SU-DHL-6 (cell line): ENCODE data around the gene RPL28.

Source experiments
- CTCF ChIP-seq: fragments of 200-600 bp; sonication (generic); IDR thresholded peaks from one replicate; pipeline ENCODE4 v1.5.1; 2017; ENCODE audit warnings: antibody characterized with exemption, mild to moderate bottlenecking, low read length, moderate library complexity; ENCODE audit not compliant: insufficient read depth, poor library complexity, severe bottlenecking
- EZH2phosphoT487 ChIP-seq: fragments of 200-600 bp; sonication (generic), shearing (Covaris generic); conservative IDR thresholded peaks from 2 replicates; pipeline ENCODE4 v1.6.1; 2018; ENCODE audit warnings: mild to moderate bottlenecking, antibody characterized with exemption, low read length, moderate library complexity, mixed read lengths

- TF ChIP-seq EZH2phosphoT487 (no peak), CTCF (no peak)
Measured at GRCh38 chr19:55348317-55349034, 37.3 kb upstream of the RPL28 start.
